ENCODE measurements around the gene PTGDR2. TPM values are rescaled to one million over a fixed set of nuclear protein-coding genes. Genes with fewer than 3 reads are reported as not detected.

The PTGDR2 gene
- total RNA-seq, 2 experiments from 2014 or later = 0.19 TPM; not detected in 1

GRCh38 chr11:60809249-60809648 is 46.5 kb downstream of the PTGDR2 start:
- POLR2A ChIA-PET = interaction anchor here (0.6 kb wide), 1 partner anchor 1359 kb away, joined by 3 read pairs; no protein-coding TSS in a partner anchor
- intact Hi-C loops (cut with micrococcal nuclease; ENCODE audit: unreplicated experiment) = no loop called here
- BruUV-seq (replicated peaks) = no TSS peak

DNA sequence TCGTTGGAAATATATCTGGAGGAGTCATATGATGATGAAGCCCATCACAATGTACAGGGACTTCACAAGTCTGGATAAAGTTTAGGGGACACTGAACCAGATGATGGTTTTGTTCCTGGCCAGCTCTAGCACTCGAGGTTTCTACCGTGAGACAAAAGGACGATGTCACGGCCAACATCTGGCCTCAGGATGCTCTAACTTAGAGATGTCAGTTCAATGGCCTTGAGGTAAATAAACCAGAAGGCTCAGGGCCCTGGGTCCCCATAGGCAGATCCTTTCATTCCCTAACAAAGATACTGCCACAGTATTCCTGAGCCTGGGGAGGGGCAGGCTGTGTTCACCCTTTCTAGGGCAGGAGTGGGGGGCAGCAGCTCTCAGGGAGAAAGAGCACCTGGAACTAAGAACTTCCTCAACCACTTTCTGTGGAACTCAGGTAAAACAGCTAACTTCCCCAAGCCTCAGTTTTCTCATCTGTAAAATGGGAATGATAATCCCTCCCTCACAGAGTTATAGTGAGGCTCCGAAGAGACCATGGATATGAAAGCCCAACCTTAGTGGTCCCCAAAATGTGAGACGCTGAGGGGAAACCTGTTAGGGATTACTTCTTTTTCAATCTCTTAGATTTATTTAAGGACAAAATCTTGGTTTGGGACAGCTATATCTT is 52.3 kb downstream of the PTGDR2 start:
- no peaks in the 10 kb centered on the region for H3K9me3 ChIP-seq (ENCODE audit: low read length)
- H3K36me3 ChIP-seq (ENCODE audit: insufficient read depth, low read length) = no peaks in the 10 kb centered on the region
- ChIA-PET POLR2A (interaction anchor here (0.7 kb wide), 1 partner anchor 1996 kb away, joined by 6 read pairs; no protein-coding TSS in a partner anchor), CTCF (ENCODE audit: unreplicated experiment) (no interaction called here)
- H3K4me3 ChIP-seq (ENCODE audit: low read depth, low read length, poor library complexity, severe bottlenecking) = no peak overlapping the region
- no TSS peak for BruUV-seq (replicated peaks)
- no peaks in the 10 kb centered on the region for H3K79me2 ChIP-seq (ENCODE audit: insufficient read depth, low read depth, low read length)
- H3K9me2 ChIP-seq (ENCODE audit: insufficient read depth, low read length) = no peaks in the 10 kb centered on the region
- H2AFZ ChIP-seq (ENCODE audit: low read length) = no peak overlapping the region
- H4K20me1 ChIP-seq (ENCODE audit: insufficient read depth, low read length) = no peaks in the 10 kb centered on the region
- DNase-seq (ENCODE audit: low spot score) = no peak
- H3K4me2 ChIP-seq (ENCODE audit: low read length) = no peak overlapping the region
- intact Hi-C loops (cut with micrococcal nuclease; ENCODE audit: unreplicated experiment) = no loop called here
- H3K4me1 ChIP-seq (ENCODE audit: insufficient read depth, low read length, poor library complexity, severe bottlenecking) = no peaks in the 10 kb centered on the region
- no peak overlapping the region for H3K27ac ChIP-seq (ENCODE audit: low read depth, low read length, poor library complexity, severe bottlenecking)
- TF ChIP-seq EZH2phosphoT487 (IDR thresholded peaks at IDR 0.05; ENCODE audit: borderline replicate concordance, low read depth, low read length) = no peak
- TF ChIP-seq, protein P1, sequence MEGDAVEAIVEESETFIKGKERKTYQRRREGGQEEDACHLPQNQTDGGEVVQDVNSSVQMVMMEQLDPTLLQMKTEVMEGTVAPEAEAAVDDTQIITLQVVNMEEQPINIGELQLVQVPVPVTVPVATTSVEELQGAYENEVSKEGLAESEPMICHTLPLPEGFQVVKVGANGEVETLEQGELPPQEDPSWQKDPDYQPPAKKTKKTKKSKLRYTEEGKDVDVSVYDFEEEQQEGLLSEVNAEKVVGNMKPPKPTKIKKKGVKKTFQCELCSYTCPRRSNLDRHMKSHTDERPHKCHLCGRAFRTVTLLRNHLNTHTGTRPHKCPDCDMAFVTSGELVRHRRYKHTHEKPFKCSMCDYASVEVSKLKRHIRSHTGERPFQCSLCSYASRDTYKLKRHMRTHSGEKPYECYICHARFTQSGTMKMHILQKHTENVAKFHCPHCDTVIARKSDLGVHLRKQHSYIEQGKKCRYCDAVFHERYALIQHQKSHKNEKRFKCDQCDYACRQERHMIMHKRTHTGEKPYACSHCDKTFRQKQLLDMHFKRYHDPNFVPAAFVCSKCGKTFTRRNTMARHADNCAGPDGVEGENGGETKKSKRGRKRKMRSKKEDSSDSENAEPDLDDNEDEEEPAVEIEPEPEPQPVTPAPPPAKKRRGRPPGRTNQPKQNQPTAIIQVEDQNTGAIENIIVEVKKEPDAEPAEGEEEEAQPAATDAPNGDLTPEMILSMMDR (conservative IDR thresholded peaks at IDR 0.05; ENCODE audit: low read length) = no peak

More at GRCh38 chr11:60809249-60809648, 46.5 kb downstream of the PTGDR2 start:
- H3K27ac ChIP-seq (ENCODE audit: low read depth, low read length, poor library complexity, severe bottlenecking) = no peak overlapping the region
- H3K4me3 ChIP-seq (ENCODE audit: low read depth, low read length, poor library complexity, severe bottlenecking) = no peak overlapping the region
- no peaks in the 10 kb centered on the region for H3K79me2 ChIP-seq (ENCODE audit: insufficient read depth, low read depth, low read length)
- no peak for TF ChIP-seq EZH2phosphoT487 (IDR thresholded peaks at IDR 0.05; ENCODE audit: borderline replicate concordance, low read depth, low read length)
- TF ChIP-seq, protein P1 (conservative IDR thresholded peaks at IDR 0.05; ENCODE audit: low read length) = no peak
- H3K9me3 ChIP-seq (ENCODE audit: low read length) = peaks cover 7% of the 10 kb centered on the region; the same call in 1 of the 2 replicates
- no peak for DNase-seq (ENCODE audit: low spot score)
- CTCF ChIA-PET (ENCODE audit: unreplicated experiment) = no interaction called here
- H3K9me2 ChIP-seq (ENCODE audit: insufficient read depth, low read length) = no peaks in the 10 kb centered on the region
- no peak overlapping the region for H3K4me2 ChIP-seq (ENCODE audit: low read length)
- H4K20me1 ChIP-seq (ENCODE audit: insufficient read depth, low read length) = no peaks in the 10 kb centered on the region
- no peaks in the 10 kb centered on the region for H3K36me3 ChIP-seq (ENCODE audit: insufficient read depth, low read length)
- H2AFZ ChIP-seq (ENCODE audit: low read length) = no peak overlapping the region
- no peaks in the 10 kb centered on the region for H3K4me1 ChIP-seq (ENCODE audit: insufficient read depth, low read length, poor library complexity, severe bottlenecking)

- DNase-seq (ENCODE audit: low spot score) = no peak
- H3K9me3 ChIP-seq (ENCODE audit: low read length) = no peaks in the 10 kb centered on the region
- H3K27ac ChIP-seq (ENCODE audit: low read depth, low read length, poor library complexity, severe bottlenecking) = no peak overlapping the region
- no peak overlapping the region for H2AFZ ChIP-seq (ENCODE audit: low read length)
- TF ChIP-seq, protein P1 (conservative IDR thresholded peaks at IDR 0.05; ENCODE audit: low read length) = no peak
- no peak for TF ChIP-seq EZH2phosphoT487 (IDR thresholded peaks at IDR 0.05; ENCODE audit: borderline replicate concordance, low read depth, low read length)
- no peak overlapping the region for H3K4me3 ChIP-seq (ENCODE audit: low read depth, low read length, poor library complexity, severe bottlenecking)
- H3K4me1 ChIP-seq (ENCODE audit: insufficient read depth, low read length, poor library complexity, severe bottlenecking) = no peaks in the 10 kb centered on the region
- intact Hi-C loops (cut with micrococcal nuclease; ENCODE audit: unreplicated experiment) = no loop called here
- H4K20me1 ChIP-seq (ENCODE audit: insufficient read depth, low read length) = no peaks in the 10 kb centered on the region
- no peaks in the 10 kb centered on the region for H3K9me2 ChIP-seq (ENCODE audit: insufficient read depth, low read length)
- POLR2A ChIA-PET = no interaction called here
- CTCF ChIA-PET (ENCODE audit: unreplicated experiment) = no interaction called here
- no peaks in the 10 kb centered on the region for H3K36me3 ChIP-seq (ENCODE audit: insufficient read depth, low read length)
- H3K79me2 ChIP-seq (ENCODE audit: insufficient read depth, low read depth, low read length) = no peaks in the 10 kb centered on the region
- no TSS peak for BruUV-seq (replicated peaks)
- no peak overlapping the region for H3K4me2 ChIP-seq (ENCODE audit: low read length)
Measured at GRCh38 chr11:60801194-60801593, 54.6 kb downstream of the PTGDR2 start.
